ENCODE data around the gene DIP2C.

Gene DIP2C

GRCh38 chr10:391847-392704 lies 297.4 kb downstream of the DIP2C start:
- Mint-ChIP-seq H3K4me3 (no peak overlapping the region), H3K4me1 (peaks cover 11% of the 10 kb centered on the region), H3K9me3 (no peaks in the 10 kb centered on the region), H3K36me3 (no peaks in the 10 kb centered on the region), H3K27ac (peak overlapping the region; percentile 14)
- ATAC-seq: no peak
- DNase-seq (ENCODE audit: low spot score in 2 of 2): no peak

- no peak for DNase-seq (ENCODE audit: low spot score in 2 of 2)
- peak overlapping the region; percentile 14 for H3K27ac Mint-ChIP-seq
- no peaks in the 10 kb centered on the region for H3K9me3 Mint-ChIP-seq
- H3K4me1 Mint-ChIP-seq: peaks cover 11% of the 10 kb centered on the region
- no peak overlapping the region for H3K4me3 Mint-ChIP-seq
- ATAC-seq: no peak
- no peaks in the 10 kb centered on the region for H3K36me3 Mint-ChIP-seq
Observed at GRCh38 chr10:391305-391704, 298.2 kb downstream of the DIP2C start.

- H3K9me3 Mint-ChIP-seq: no peaks in the 10 kb centered on the region
- no peak overlapping the region for H3K4me3 Mint-ChIP-seq
- H3K36me3 Mint-ChIP-seq: no peaks in the 10 kb centered on the region
- peaks cover 11% of the 10 kb centered on the region for H3K4me1 Mint-ChIP-seq
- ATAC-seq (no peak), DNase-seq (ENCODE audit: low spot score in 2 of 2) (no peak)
- no peak overlapping the region for H3K27ac Mint-ChIP-seq
Observed at GRCh38 chr10:390449-391100, 298.9 kb downstream of the DIP2C start.

GRCh38 chr10:389836-390448 lies 299.5 kb downstream of the DIP2C start:
- Mint-ChIP-seq H3K4me3 (no peak overlapping the region), H3K9me3 (no peaks in the 10 kb centered on the region), H3K36me3 (no peaks in the 10 kb centered on the region), H3K27ac (no peak overlapping the region), H3K4me1 (peaks cover 11% of the 10 kb centered on the region)
- DNase-seq (ENCODE audit: low spot score in 2 of 2) (no peak), ATAC-seq (no peak)

GRCh38 chr10:389261-389790 lies 300.1 kb downstream of the DIP2C start:
- Mint-ChIP-seq H3K9me3 (no peaks in the 10 kb centered on the region), H3K36me3 (no peaks in the 10 kb centered on the region), H3K27ac (no peak overlapping the region), H3K4me1 (peaks cover 5% of the 10 kb centered on the region), H3K4me3 (no peak overlapping the region)
- no peak for ATAC-seq
- DNase-seq (ENCODE audit: low spot score in 2 of 2): no peak

GRCh38 chr10:388661-389045 lies 300.8 kb downstream of the DIP2C start:
- H3K9me3 Mint-ChIP-seq: no peaks in the 10 kb centered on the region
- H3K4me1 Mint-ChIP-seq: no peaks in the 10 kb centered on the region
- no peak overlapping the region for H3K27ac Mint-ChIP-seq
- DNase-seq (ENCODE audit: low spot score in 2 of 2): no peak
- no peak overlapping the region for H3K4me3 Mint-ChIP-seq
- H3K36me3 Mint-ChIP-seq: no peaks in the 10 kb centered on the region
- ATAC-seq: no peak

GRCh38 chr10:387909-388660 lies 301.4 kb downstream of the DIP2C start:
- Mint-ChIP-seq H3K36me3 (no peaks in the 10 kb centered on the region), H3K9me3 (no peaks in the 10 kb centered on the region), H3K27ac (no peak overlapping the region), H3K4me1 (no peaks in the 10 kb centered on the region), H3K4me3 (no peak overlapping the region)
- DNase-seq (ENCODE audit: low spot score in 2 of 2): no peak
- ATAC-seq: no peak

- no peaks in the 10 kb centered on the region for H3K36me3 Mint-ChIP-seq
- ATAC-seq (no peak), DNase-seq (ENCODE audit: low spot score in 2 of 2) (no peak)
- H3K27ac Mint-ChIP-seq: no peak overlapping the region
- H3K4me3 Mint-ChIP-seq: no peak overlapping the region
- peaks cover 2% of the 10 kb centered on the region for H3K4me1 Mint-ChIP-seq
- no peaks in the 10 kb centered on the region for H3K9me3 Mint-ChIP-seq
Observed at GRCh38 chr10:387593-387891, 301.9 kb downstream of the DIP2C start.

- H3K9me3 Mint-ChIP-seq: no peaks in the 10 kb centered on the region
- no peak overlapping the region for H3K27ac Mint-ChIP-seq
- no peak for ATAC-seq
- peaks cover 7% of the 10 kb centered on the region for H3K4me1 Mint-ChIP-seq
- H3K4me3 Mint-ChIP-seq: no peak overlapping the region
- no peak for DNase-seq (ENCODE audit: low spot score in 2 of 2)
- H3K36me3 Mint-ChIP-seq: no peaks in the 10 kb centered on the region
Observed at GRCh38 chr10:386771-387592, 302.5 kb downstream of the DIP2C start.

GRCh38 chr10:385571-386300 lies 303.7 kb downstream of the DIP2C start:
- H3K27ac Mint-ChIP-seq: no peak overlapping the region
- H3K9me3 Mint-ChIP-seq: no peaks in the 10 kb centered on the region
- H3K4me3 Mint-ChIP-seq: no peak overlapping the region
- DNase-seq (ENCODE audit: low spot score in 2 of 2): no peak
- no peaks in the 10 kb centered on the region for H3K36me3 Mint-ChIP-seq
- no peak for ATAC-seq
- peaks cover 18% of the 10 kb centered on the region for H3K4me1 Mint-ChIP-seq

- no peaks in the 10 kb centered on the region for H3K9me3 Mint-ChIP-seq
- H3K36me3 Mint-ChIP-seq: no peaks in the 10 kb centered on the region
- H3K27ac Mint-ChIP-seq: no peak overlapping the region
- ATAC-seq (no peak), DNase-seq (ENCODE audit: low spot score in 2 of 2) (no peak)
- H3K4me1 Mint-ChIP-seq: peaks cover 18% of the 10 kb centered on the region
- H3K4me3 Mint-ChIP-seq: no peak overlapping the region
Observed at GRCh38 chr10:384538-385305, 304.7 kb downstream of the DIP2C start.

- Mint-ChIP-seq H3K9me3 (no peaks in the 10 kb centered on the region), H3K4me3 (no peak overlapping the region), H3K4me1 (peaks cover 18% of the 10 kb centered on the region), H3K36me3 (no peaks in the 10 kb centered on the region), H3K27ac (peak overlapping the region; percentile 26)
- no peak for DNase-seq (ENCODE audit: low spot score in 2 of 2)
- ATAC-seq: no peak
Observed at GRCh38 chr10:383519-383918, 305.9 kb downstream of the DIP2C start.

GRCh38 chr10:381805-382204 lies 307.7 kb downstream of the DIP2C start:
- DNase-seq (ENCODE audit: low spot score in 2 of 2) (no peak), ATAC-seq (peak; percentile 91)
- Mint-ChIP-seq H3K4me3 (peak overlapping the region; percentile 34), H3K9me3 (no peaks in the 10 kb centered on the region), H3K36me3 (no peaks in the 10 kb centered on the region), H3K4me1 (peaks cover 18% of the 10 kb centered on the region), H3K27ac (peak overlapping the region; percentile 5)

Measured in stimulated activated effector memory CD8-positive, alpha-beta T cell treated with anti-CD3 and anti-CD28 coated beads, Interleukin-12 subunit alpha, Interleukin-12 subunit beta, amount 100 ng/mL, for 72 hours (primary cell).